Measurements from ENCODE around the gene IRF7. TPM values are rescaled to one million over a fixed set of nuclear protein-coding genes. Genes with fewer than 3 reads are reported as not detected.

IRF7 gene
- total RNA-seq, 1 experiment from 2014 or later = 10.1 TPM

DNA sequence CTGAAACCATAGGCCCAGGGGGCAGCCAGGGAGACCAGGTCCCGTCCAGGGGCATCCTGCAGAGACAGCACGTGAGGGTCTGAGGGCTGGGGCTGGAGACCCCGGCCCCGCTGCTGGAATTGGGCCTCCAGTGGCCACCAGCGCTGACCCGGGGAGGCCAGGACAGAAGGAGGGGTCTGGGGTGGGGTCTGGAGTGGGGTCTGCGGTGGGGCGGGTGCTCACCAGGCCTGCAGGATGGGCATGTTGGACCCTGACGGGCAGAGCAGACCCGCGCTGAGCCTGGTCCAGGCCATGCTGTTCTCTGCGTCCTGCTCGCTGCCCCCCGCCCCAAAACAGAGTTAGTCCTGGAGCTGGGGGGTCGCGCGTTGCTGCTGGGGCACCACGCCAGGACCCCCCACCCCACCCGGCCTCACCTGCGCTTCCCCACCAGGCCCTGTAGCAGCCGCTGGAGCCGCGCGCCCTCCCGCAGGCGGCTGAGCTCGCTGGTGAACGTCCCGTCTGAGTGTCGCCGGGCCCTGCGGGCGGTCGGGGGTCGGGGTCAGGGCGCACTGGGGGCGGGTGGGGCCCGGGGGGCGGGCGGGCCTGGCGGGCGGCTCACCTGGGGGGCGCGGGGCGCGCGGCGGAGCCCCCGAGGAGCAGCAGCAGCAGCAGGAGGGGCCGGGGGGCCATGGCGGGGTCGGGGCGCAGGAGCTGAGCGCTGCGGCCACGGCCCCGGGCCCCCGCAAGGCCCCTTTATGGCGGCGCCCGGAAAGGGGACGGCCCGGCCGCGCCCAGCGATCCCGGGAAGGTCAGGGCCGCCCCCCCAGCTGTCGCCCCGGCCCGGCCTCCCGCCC lies 10.9 kb upstream of the IRF7 start, which contains the start of gene SCT:
TSS of gene SCT (minus strand) at position 707 of the 833 bp plus-strand sequence. CDS start at position 669, 38 bp downstream.
- DNase-seq = no peak

DNA sequence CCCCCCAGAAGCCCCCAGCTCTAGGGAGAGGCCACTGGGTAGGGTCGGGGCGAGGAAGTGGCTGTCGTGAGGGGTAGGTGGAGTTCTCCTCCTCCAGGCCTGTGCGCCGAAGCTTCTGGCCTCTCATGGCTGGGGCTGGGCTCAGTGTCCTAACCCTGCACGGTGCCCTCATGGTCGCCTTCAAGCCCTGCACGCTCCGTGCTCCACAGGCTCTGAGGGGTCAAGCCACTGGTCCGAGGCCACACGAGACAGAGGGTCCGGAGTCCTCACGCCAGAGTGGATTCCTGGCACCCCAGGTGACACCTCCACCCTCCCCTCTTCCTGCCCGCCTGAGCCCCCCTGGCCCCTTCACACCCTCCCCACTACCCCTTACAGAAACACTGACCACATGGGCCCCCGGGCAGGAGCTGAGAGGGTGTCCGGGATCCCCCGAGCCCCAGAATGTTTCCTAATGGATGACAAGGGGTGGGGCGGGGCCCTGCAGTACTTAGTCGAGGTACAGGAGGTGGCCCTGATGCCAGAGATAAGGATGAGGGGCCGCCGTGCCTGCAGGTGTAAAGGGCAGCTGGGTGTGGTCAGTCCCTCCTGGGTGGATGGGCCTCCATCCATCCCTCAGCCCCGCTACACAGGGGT lies 10.0 kb upstream of the IRF7 start:
- Histone ChIP-seq H3K9me3 (no peaks in the 10 kb centered on the region), H3K27me3 (no peaks in the 10 kb centered on the region), H3K36me3 (peaks cover 24% of the 10 kb centered on the region), H3K4me3 (no peak overlapping the region)
- no peak for DNase-seq

More for the DNA sequence above, 10.9 kb upstream of the IRF7 start, which contains the start of gene SCT:
- no peaks in the 10 kb centered on the region for H3K27me3 ChIP-seq
- H3K9me3 ChIP-seq = no peaks in the 10 kb centered on the region
- peaks cover 24% of the 10 kb centered on the region for H3K36me3 ChIP-seq
- no peak within 1 kb of the TSS for H3K4me3 ChIP-seq

DNA sequence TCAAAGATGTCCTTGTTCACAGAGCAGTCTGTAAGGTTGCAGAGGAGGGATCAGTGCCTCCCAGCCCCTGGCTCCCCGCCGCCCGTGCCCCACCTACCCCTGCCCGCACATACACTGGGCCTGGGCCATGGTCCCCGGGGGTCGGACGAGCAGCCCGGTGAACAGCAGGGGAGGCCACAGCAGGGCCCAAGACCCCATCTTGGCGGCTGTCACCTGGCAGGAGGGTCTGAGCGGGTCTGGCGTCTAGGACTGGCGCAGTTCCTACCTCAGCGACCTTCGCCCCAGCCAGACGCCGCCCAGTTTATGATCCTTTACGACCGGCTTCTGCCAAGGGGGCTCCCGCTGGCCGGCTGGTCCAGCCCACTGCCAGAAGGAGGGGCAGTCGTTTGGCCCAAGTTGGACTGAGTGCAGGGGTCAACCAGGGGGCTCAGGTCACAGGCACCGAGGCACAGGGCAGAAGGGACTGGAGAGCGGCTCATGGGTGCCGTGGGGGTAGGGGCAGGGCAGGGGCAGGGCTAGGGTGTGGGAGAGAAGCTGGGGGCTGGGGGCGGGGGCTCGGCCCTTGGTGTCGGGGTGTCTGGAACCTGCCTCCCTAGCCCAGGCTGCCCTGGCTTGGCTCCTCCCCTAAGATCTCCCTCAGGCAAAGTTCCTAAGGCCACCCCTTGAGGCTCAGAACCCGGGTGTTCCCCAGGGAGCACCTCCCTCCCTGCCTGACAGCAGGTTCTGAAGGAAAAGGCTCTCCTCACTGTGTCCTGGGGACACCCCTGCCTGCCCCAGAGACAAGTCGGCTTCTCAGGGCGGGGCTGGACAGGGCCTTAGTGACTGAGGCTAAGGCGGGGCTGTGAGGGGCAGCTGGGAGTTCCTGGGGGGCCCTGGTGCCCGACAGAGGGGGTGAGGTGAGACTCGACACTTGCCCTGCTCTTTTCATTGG lies 9.2 kb upstream of the IRF7 start, which contains the start of gene CDHR5:
TSS of gene CDHR5 (minus strand) at position 251 of the 931 bp plus-strand sequence. CDS start at position 198, 53 bp downstream.
- Histone ChIP-seq H3K9me3 (no peaks in the 10 kb centered on the region), H3K36me3 (peaks cover 18% of the 10 kb centered on the region), H3K27me3 (no peaks in the 10 kb centered on the region), H3K4me3 (no peak within 1 kb of the TSS)
- DNase-seq = no peak

DNA sequence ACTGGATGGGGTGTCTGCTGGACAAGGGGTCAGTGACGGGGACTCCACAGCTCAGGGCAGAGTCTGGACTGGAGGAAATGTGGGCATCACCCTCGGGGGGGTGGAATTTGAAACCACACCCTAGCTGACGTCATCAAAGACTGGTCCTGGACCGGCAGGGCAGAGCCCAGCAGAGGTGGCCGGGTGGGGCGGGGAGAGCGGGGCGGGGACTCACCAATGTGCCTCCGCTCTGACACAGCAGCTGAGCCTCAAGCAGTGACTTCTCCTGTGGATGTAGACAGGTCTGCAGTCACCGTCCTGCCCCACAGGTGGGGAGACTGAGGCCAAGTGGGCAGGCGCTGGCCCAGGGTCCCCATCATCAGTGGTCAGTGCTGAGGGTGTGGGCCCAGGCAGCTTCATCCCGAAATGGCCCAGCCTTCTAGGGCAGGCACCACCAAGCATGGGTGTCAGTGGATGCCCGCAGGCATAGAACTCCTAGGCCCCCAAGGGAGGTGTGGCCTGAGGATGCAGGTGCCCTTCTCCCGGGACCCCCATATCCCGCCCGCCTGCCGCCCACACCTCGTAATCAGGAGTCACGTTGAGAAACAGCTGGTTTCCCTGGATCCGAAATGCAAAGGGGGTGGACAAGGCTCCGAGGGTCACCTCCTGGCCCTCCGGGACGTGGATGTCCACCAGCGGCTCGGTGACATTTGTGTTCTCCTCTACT lies 8.4 kb upstream of the IRF7 start:
- H3K27me3 ChIP-seq = no peaks in the 10 kb centered on the region
- no peak overlapping the region for H3K4me3 ChIP-seq
- H3K36me3 ChIP-seq = peaks cover 12% of the 10 kb centered on the region
- DNase-seq = peak; percentile 60
- H3K9me3 ChIP-seq = no peaks in the 10 kb centered on the region

DNA sequence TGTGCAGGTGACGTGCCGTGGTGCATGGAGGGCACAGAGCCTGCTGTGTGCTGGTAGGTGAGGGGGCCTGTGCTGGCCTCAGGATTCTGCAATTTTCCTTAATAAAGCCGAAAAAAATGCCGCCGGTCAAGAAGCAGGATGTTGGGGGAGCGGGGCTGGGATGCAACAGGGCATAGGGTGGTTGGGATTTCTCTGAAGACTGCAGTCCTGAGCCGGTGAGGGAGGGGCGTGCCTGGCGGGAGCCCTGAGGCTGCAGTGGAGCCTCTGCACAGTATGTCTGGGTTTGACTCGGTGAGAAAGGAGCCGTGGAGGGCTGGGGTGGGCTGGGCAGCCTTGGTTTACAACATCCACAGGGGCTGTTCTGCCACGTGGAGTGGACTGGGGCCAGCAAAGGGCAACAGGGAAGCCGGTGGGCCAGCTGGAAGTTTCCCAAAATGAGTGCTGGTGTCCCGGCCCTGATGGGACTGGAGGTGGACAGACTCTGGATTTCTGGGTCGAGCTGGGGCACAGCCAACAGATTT lies 7.7 kb upstream of the IRF7 start:
- Histone ChIP-seq H3K9me3 (no peaks in the 10 kb centered on the region), H3K4me3 (no peak overlapping the region), H3K27me3 (no peaks in the 10 kb centered on the region), H3K36me3 (peaks cover 9% of the 10 kb centered on the region)
- DNase-seq = no peak

DNA sequence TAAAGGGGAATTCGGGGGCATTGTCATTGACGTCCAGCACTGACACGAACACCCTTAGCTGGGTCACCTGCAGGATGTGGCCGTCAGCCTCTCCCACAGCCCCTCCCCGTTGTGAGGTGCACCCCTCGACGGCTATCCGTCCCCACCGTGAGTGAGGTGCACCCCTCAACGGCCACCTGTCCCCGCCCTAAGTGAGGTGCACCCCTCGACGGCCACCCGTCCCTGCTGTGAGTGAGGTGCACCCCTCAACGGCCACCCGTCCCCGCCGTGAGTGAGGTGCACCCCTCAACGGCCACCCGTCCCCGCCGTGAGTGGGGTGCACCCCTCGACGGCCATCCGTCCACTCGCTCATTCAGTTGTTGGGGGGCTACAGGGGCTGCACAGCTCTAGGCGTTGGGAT lies 6.1 kb upstream of the IRF7 start:
- H3K36me3 ChIP-seq = peaks cover 16% of the 10 kb centered on the region
- no peaks in the 10 kb centered on the region for H3K9me3 ChIP-seq
- no peak for DNase-seq
- H3K4me3 ChIP-seq = no peak overlapping the region
- no peaks in the 10 kb centered on the region for H3K27me3 ChIP-seq

DNA sequence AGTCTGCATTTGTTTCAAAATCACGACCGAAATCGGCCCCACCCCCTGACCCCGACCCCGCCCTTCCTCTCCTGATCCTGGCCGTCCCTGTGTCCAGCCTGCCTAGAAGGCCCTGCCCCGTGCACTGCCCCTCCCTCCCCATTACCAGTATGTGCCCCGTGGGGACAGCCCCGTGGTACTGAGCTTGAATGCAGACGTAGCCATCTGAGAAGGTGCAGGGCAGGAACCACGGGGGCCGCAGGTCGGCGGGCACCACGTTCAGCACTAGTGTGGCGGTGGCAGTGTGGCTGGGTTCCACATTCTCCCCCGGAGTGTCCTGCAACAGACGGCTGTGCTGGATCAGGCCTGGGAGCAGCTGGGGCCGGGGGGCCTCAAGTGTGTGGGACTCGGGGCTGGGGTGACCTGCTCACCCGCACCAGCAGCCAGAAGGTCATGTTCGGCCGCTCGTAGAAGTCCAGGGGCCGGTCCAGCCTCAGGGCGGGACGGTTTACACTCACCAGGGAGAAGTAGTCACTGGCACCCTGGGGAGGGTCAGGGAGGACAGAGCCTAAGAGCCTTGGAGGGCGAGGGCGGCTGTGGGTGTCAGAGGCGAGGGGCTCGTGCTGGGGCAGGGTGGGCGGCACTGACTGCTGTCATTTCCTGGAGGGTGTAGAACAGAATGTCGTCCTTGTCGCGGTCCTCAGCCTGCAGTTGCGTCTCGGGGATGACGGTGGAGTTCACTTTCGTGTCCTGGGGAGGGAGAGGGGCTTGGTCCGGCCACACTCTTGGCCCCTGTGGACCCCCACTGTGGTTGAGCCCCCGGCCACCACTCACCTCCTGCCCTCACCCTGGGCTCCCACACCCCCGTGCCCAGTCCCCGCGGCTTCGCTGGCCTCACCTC lies 5.4 kb upstream of the IRF7 start:
- DNase-seq = no peak
- Histone ChIP-seq H3K27me3 (no peaks in the 10 kb centered on the region), H3K4me3 (no peak overlapping the region), H3K9me3 (no peaks in the 10 kb centered on the region), H3K36me3 (peaks cover 18% of the 10 kb centered on the region)

DNA sequence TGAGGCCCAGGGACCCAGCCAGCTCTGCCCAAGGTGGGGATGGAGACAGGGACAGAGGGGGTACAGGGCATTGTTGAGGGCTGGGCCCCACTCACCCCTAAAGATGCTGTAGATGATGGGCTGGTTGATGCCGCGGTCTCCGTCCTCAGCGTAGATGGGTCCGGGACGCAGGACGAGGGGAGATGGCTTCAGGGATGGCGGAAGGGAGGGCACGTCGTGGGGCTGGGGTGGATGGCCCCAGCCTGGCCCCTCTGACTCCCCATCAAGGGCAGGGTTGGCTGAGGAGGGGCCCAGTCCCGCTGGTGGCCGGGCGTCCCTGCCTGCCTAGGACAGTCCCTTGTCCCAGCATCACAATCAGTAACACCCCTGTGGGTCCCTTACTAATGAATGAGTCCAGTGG lies 4.5 kb upstream of the IRF7 start:
- no peak for DNase-seq
- Histone ChIP-seq H3K27me3 (no peaks in the 10 kb centered on the region), H3K36me3 (peaks cover 23% of the 10 kb centered on the region), H3K4me3 (no peak overlapping the region), H3K9me3 (no peaks in the 10 kb centered on the region)

DNA sequence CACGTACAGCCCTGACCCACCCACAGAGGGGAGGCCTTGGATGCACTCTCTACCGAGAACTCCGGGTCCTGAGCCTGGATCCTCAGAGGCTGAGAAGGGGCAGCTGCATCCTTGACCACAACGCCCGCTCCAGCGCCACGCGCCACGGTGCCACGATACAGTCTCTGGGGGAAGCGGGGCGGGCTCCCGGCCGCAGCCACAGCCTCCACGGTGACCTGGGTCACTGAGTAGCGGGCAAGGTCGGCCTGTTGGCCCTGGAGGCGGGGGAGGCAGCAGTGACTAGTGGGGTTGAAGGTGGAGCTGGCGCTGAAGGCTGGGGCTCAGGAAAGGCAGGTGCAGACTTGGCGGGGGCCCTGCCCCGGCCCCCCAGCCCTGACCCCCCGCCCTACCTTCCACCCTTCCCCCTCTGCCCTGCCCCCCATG lies 3.9 kb upstream of the IRF7 start:
- Histone ChIP-seq H3K27me3 (no peaks in the 10 kb centered on the region), H3K4me3 (no peak overlapping the region), H3K9me3 (no peaks in the 10 kb centered on the region), H3K36me3 (peaks cover 29% of the 10 kb centered on the region)
- DNase-seq = no peak

DNA sequence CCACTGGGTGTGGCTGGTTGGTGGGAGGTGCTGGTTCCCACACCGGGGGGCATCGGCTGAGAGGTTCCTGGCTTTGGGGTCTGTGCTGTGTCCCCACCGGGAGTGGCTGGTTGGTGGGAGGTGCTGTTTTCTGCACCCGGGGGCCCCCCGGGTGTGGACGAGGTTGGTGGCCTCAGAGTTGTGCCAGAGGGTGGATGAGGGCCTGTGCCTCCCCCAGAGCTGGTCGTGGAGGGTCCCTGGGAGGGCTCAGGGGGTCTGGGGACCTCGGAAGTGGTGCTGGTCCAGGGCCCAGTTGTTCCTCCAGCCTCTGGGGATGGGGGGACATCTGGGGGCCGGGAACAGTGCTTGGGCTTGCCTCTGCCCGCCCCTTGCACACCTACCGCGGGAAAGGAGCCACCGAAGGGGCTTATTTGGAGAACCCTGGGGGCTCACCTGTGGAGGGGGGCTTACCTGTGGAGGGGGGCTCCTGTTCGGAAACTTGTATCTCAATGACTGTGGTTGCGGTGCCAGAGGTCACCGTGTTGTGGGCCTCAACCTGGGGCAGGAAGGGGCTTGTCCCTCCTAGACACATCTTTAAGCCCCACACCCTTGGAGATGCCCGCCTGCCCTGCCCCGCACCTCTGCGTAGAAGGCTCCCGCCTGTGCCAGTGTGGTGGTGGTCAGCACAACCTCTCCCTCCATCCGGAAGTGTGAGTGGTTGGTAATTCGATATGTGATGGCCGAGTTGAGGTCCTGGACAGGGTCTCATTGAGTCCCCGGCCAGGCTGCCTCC lies 3.3 kb upstream of the IRF7 start:
- Histone ChIP-seq H3K27me3 (no peaks in the 10 kb centered on the region), H3K9me3 (no peaks in the 10 kb centered on the region), H3K4me3 (no peak overlapping the region), H3K36me3 (peaks cover 35% of the 10 kb centered on the region)
- no peak for DNase-seq

DNA sequence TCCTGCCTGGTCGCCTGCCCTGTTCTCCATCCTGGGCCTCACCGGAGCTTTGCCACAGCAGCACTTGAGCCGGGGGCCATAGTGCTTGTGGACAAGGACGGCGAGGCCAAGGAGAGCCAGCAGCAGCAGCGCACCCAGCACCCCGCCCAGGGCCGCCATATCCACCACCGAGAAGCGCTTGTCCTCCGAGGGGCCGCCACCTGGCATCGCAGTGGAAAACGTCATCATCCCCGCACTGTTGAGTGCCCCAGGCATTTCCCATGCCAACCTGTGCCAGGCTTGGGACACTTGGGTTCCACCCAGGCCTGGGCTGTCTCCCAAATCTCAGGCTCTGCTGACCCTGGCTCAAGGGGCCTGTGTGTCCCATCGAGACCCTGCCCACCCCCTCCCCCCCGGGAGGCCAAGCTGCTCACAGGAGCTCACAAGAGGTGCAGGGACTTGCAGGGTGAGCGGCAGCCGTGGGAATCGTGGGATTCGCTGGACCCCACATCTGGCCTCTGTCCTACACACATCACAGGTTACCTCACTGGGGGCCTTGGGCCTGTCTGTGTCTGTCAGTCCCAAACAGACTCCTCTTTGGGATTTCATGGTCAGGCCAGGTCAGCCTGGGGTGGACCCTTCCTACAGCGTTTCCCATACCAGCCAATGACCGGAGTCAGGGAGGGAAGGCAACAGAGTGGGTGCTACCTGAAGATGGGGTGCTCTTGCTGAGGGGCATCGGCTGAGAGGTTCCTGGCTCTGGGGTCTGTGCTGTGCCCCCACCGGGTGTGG lies 2.3 kb upstream of the IRF7 start:
- DNase-seq = no peak
- no peaks in the 10 kb centered on the region for H3K9me3 ChIP-seq
- peaks cover 40% of the 10 kb centered on the region for H3K36me3 ChIP-seq
- no peaks in the 10 kb centered on the region for H3K27me3 ChIP-seq
- H3K4me3 ChIP-seq = no peak overlapping the region

DNA sequence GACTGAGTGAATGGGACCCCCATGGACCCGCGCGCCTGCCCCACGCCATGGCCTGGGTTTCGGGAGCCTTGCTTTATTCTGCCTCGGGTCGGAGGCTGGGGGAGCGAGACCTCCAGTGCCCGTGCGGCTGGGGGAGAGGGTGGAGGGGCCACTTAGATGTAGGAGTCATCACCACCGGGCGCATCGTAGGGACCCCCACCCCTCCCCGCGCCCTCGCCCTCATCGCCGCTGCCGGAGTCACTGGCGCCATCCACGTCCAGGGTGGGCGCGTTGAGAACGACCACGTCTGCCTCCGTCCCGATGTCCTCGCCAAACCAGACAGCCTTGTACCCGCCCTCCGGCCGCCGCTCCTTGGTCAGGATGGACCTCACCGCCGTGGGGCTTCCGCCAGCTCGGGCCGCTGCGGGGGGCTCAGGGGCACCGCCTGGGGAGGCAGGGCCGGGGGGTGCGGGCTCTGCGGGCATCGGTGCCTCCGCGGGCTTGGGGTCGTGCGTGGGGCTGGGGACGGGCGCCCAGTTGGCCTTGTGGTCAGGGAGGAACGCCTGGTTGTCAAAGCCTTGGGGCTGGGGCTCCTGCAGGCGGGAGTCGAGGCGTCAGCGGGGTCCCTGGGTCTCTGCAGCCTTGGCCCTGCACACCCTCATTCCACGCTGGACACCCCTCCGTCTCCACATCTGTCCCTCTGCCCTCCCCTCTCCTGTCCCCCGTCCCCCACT lies 1.6 kb upstream of the IRF7 start:
- Histone ChIP-seq H3K4me3 (no peak overlapping the region), H3K36me3 (peaks cover 40% of the 10 kb centered on the region), H3K27me3 (no peaks in the 10 kb centered on the region), H3K9me3 (no peaks in the 10 kb centered on the region)
- no peak for DNase-seq
